NCI-H1436 (cell line): ENCODE results near the gene POLR3B.
"Not testable (repeated sequence)": the region's sequence is repeated elsewhere in the genome, so short reads cannot be mapped to it uniquely, and the experiment has no call there.

Experiments
- DNase-seq: peaks from one replicate; lab custom pipeline; 2025; lab: John Stamatoyannopoulos, UW

Gene POLR3B

GRCh38 chr12:106342397-106343213 is 14.9 kb upstream of the POLR3B start:
- DNase-seq = peak; percentile 18

GRCh38 chr12:106343214-106343528 is 14.4 kb upstream of the POLR3B start:
- no peak for DNase-seq

- DNase-seq = no peak
Measured at GRCh38 chr12:106344131-106344530, 13.4 kb upstream of the POLR3B start.

- DNase-seq = peak; percentile 20
Measured at GRCh38 chr12:106345746-106346145, 11.8 kb upstream of the POLR3B start.

- no peak for DNase-seq
Measured at GRCh38 chr12:106348411-106348810, 9.1 kb upstream of the POLR3B start.

- no peak for DNase-seq
Measured at GRCh38 chr12:106353175-106353574, 4.4 kb upstream of the POLR3B start.

- no peak for DNase-seq
Measured at GRCh38 chr12:106358396-106359241, 1.1 kb downstream of the POLR3B start.

- no peak for DNase-seq
Measured at GRCh38 chr12:106359646-106360399, 2.3 kb downstream of the POLR3B start.

- DNase-seq = no peak
Measured at GRCh38 chr12:106360400-106360994, 2.9 kb downstream of the POLR3B start.

- DNase-seq = no peak
Measured at GRCh38 chr12:106362971-106363370, 5.4 kb downstream of the POLR3B start.

GRCh38 chr12:106364261-106364660 is 6.7 kb downstream of the POLR3B start:
- no peak for DNase-seq

GRCh38 chr12:106369624-106370346 is 12.2 kb downstream of the POLR3B start:
- DNase-seq = no peak

GRCh38 chr12:106378788-106379187 is 21.2 kb downstream of the POLR3B start:
- no peak for DNase-seq

- DNase-seq = no peak
Measured at GRCh38 chr12:106380954-106381353, 23.4 kb downstream of the POLR3B start.

GRCh38 chr12:106381866-106382265 is 24.3 kb downstream of the POLR3B start:
- DNase-seq = not testable (repeated sequence)

- DNase-seq = no peak
Measured at GRCh38 chr12:106386813-106387535, 29.4 kb downstream of the POLR3B start.

GRCh38 chr12:106387848-106388377 is 30.4 kb downstream of the POLR3B start:
- no peak for DNase-seq

- no peak for DNase-seq
Measured at GRCh38 chr12:106389151-106389550, 31.6 kb downstream of the POLR3B start.

GRCh38 chr12:106392759-106393158 is 35.2 kb downstream of the POLR3B start:
- DNase-seq = no peak

GRCh38 chr12:106409878-106410277 is 52.3 kb downstream of the POLR3B start:
- DNase-seq = no peak
